ENCODE results near the gene TTC12.
"Not testable (repeated sequence)": the region's sequence is repeated elsewhere in the genome, so short reads cannot be mapped to it uniquely, and the experiment has no call there.

TTC12 gene

GRCh38 chr11:113286009-113286408 lies 28.4 kb upstream of the TTC12 start:
- no peak for DNase-seq

DNA sequence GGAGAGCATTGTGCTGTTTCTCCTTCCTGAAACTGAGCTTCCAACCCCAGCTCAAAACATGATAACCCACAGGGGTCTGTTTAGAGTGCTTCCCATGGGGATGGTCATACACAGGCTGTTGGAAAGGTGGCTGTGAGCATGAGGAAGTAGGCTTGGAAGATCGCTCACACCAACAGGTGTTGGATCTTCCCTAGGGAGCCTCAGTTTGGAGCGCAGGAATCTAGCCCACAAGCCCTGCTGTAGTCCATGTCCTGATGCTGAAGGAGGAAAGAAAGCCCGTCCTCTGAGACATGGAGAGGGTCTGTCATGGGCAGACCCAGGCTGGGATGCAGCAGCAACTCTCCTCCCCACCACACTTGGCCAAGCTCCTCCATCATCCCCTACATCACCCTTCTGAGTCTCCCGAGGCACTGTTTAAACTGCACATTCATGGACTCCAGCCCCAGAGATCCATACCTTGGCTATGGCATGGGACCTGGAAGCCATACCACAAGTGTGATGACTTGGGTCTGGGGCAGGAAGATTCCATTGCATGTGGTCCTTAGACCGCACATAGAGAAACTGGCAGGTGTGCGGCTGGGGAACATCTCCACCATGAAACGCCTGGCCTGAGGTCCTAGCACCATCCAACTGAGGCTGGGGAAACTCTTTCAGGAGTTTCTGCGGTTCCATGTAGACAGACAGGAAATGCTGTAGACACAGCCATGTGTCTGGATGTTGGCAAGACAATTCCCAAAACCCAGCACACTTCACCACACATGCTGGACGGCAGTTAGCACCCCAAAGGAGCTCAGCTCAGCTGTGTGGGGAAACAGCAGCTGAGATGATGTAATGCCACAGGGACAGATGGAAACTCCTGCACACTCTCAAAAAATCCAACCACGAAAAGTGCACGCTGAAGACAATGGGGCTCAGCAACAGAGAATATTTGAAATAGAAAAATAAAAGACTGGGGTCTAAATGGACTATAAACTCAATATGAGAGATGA lies 27.6 kb upstream of the TTC12 start:
- DNase-seq, result no peak

DNA sequence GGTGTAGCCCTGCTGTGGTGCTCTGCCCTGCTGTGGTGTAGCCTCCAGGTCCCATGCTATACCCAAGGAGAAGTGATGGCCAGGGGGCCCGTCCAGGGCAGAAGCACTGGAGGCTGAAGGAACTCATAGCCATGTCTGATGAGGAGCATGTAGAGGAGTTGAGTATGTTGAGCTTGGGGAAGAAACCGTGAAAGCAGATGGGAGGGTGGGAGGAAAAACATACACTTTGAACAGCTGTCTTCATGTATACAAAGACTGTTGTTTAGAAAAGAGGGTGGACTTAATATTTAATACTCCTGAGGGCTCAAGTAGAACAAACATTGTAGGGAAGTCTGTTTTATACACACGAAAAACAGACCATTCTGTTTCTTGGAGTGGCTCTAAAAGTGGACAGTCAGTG lies 26.6 kb upstream of the TTC12 start:
- DNase-seq, result no peak

DNA sequence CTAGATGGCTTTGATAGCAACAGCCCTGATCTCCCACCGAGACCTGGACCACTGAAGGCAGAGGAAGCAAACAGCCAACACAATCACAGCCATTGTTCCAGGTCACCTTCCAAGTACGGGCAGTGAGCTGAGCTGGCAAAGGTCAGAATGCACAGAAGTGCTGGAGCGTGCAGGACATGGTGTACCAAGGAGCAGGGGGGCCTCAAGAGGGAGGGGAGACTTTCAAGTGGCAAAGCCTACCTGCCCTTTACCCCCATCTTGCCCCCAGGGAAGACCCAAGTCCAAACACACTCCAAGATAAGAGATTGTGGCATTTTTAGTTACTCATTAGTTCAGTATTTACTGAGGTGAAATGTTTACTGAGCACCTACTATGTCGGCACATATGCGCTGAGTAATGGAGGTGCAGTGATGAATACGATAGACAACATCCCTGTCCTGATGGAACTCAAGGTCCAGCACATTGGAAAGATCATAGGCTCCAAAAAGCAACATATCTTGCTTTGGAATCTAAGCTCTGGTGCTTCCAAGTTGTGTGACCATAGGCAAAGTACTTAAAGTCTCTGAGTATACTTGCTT lies 26.0 kb upstream of the TTC12 start:
- DNase-seq, result no peak

GRCh38 chr11:113289431-113290187 lies 24.8 kb upstream of the TTC12 start:
- peak; percentile 47 for DNase-seq

DNA sequence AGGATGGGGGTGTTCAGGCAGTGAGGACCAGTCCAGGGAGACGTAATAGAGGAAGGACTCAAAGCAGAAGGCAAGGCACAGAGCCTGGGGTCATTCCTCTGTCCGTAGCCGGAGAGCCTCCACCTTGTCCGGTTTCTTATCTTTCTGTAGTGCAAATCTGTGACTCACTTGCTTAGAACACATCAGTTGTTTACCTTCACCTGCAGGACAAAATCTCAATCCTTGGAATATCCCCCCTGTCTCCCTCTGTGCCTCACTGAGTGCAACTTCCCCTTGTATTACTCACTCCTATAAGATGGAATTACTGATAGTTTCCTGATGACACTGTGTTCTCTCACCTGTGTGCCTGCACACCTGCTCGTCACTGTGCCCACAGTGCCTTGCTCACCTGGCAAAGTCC lies 20.4 kb upstream of the TTC12 start:
- no peak for DNase-seq

DNA sequence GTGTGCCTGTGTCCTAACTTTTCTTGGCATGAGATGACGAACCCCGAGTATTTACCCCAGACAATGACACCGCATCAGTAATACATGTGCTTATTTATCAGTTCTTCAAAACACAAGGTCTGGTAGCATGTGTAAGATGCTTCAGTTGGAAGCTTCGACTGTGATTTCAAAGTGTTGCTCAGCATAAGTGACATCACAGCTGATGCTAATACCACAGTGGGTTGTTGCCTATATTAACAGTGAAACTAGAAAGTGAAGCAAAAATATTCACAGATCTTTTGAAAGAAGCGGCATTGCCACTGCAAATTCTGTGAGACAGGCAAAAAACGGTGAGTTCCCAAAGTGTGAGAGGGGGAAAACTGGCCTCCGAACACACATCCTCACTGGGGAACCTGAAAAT lies 18.4 kb upstream of the TTC12 start:
- no peak for DNase-seq

DNA sequence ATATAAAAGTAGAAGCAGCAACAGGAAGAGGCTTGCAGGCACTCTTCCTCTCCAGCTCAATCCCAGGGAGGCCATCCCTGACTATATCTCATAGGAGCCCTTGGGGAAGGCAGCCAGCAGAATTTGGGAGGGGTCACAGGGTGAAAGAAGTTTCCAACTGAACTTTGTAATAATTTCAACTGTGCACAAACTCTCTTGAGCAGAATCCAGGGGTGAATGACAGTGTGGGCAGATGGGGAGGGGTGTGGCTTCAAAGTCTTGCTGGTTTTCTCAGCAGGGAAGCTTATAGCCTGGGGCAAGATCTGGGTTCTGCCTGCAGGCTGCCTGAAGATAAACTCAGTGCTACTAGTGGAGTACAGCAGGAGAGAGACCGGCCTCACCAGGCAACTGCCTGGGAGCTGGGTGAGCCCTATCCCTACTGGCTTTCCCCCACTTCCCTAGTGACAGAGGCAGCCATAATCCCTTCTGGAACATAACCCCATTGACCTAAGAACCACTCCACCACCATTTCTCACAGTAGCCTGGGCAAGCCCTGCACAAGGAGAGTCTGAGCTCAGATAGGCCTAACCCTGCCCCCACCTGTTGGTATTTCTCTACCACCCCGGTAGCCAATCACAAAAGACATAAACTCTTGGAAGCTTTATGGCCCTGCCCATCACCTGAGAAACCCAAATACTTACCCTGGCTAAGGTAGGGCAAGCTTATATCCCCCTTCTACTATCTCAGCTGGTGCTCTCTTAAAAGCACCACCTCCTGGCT lies 17.8 kb upstream of the TTC12 start:
- no peak for DNase-seq

GRCh38 chr11:113298496-113298895 lies 15.9 kb upstream of the TTC12 start:
- DNase-seq, result not testable (repeated sequence)

GRCh38 chr11:113304916-113305315 lies 9.5 kb upstream of the TTC12 start:
- no peak for DNase-seq

DNA sequence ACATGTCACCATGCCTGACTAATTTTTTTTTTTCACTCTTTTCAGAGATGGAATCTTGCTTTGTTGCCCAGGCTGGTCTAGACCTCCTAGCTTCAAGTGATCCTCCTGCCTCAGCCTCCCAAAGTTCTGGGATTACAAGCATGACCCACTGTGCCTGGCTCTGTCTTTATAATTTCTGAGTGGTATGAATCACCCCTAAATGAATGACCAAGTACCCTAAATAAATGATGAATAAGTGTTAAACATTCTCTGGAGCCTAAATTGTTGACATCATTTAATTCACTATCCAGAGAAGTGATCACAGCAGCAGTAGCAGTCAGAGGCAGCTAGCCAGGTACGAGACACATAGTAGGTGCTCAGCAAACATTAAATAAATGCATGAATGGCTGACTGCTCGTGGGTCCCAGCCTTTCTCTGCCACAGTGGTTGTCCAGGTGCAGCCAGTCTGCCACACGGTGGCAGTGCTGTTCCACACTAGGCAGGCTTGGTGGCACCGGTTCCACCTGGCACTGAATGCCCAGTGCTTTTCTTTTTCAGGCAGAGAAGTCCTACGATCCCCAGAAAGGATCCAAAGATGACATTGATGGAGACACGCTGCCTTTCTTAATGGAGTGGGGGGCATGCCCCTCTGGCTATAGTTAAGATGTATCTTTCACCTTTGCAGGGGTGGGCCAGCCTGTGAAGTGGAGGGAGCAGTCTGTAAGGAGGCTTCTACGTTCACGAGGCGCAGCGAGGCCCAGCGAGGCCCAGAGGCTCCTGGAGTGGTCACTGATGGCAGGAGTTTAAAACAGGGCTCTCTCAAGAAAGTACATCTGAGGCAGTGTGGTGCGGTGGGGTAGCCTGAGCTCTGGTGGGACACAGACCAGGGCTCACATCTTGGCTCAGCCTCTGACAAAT lies 8.7 kb upstream of the TTC12 start:
- DNase-seq, result peak; percentile 56

- no peak for DNase-seq
Measured at GRCh38 chr11:113308601-113309000, 5.8 kb upstream of the TTC12 start.

GRCh38 chr11:113311536-113311935 lies 2.8 kb upstream of the TTC12 start:
- DNase-seq, result no peak

GRCh38 chr11:113313601-113314000 lies 782 bp upstream of the TTC12 start:
- DNase-seq, result no peak

DNA sequence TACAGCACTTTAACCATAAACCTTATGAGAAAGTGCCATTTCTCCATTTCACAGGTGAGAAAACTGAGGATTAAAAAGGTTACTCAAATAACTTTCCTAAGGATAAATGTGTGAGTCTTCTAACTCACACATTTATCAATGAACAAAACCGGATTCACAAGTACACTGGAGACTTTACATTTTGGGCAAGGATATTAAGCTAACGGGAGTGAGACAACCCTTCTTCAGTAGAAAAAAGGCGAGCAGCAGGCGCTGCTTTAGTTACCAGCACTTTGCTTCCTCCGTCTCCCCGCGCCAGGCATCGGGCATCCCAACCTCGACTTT lies 356 bp upstream of the TTC12 start:
- no peak for DNase-seq

DNA sequence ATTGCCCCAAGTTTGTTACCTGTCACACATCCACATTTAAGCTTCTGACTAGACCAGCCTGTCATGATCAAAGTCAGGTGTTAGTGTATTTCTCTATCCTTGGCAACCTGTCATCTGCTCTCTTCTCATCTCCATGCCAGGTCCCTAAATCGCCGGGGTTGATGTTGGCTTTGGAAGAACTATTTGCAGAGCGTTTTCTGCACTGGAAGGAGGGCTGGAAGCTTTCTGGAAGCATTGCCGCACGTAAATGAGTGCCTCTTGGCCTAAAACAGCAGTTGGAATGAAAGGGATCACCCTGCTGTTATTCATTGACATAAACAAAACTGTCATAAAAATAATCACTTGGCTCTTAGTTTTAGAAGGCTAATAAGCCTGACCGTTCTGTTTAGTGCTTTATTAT lies 1.4 kb downstream of the TTC12 start:
- DNase-seq, result no peak

- DNase-seq, result no peak
Measured at GRCh38 chr11:113316256-113316655, 1.9 kb downstream of the TTC12 start.

DNA sequence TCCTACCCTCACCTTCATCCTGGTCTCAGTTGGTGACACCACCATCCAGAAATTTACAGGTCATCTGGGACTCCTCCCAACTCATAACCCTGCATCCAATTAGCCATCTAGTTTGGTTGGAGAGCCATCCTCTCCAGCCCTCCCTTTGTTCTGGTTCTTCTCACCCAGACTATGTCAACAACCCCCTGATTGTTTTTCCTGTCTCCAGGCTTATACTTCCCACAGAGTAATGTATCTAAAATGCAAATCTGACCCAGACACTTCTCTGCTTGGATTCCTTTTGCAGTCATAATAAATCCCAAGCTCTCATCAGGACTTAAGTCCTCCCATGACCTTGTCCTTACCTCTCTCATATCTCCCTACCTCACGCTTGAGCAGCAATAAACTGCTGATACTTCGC lies 3.0 kb downstream of the TTC12 start:
- no peak for DNase-seq

DNA sequence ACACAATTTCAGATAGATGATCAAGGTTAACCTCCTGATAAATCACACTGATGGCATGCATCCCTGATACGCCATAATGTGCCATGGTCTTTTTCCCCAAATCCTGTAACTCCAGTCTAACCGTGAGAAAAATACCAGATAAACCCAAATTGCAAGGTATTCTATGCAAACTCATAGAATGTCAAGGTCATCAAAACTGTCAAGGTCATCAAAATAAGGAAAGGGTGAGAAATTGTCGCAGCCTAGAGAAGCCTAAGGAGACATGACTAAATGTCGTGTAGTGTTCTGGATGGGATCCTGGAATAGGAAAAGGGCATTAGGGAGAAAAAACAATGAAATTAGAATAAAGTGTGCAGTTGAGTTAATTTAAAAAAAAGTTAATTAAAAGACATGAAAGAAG lies 4.7 kb downstream of the TTC12 start:
- no peak for DNase-seq

DNA sequence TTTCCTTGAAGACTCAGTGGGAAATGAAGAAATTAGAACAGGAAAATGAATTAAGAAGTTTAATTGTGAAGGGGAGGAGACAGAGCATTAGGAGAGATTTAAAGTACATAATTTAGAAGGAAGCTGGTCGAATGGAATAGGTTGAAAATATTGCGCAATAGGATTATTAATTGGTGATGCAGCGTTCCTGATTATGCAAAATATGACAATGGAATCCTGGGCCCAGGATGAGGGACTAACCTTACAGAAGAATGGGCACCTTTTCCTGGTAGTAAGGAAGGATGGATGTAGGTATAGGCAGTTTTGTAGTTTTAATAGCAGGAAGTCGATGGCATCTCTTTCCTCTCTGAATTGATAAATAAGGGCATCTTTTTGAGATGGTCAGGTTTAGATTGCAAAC lies 7.8 kb downstream of the TTC12 start:
- no peak for DNase-seq

DNA sequence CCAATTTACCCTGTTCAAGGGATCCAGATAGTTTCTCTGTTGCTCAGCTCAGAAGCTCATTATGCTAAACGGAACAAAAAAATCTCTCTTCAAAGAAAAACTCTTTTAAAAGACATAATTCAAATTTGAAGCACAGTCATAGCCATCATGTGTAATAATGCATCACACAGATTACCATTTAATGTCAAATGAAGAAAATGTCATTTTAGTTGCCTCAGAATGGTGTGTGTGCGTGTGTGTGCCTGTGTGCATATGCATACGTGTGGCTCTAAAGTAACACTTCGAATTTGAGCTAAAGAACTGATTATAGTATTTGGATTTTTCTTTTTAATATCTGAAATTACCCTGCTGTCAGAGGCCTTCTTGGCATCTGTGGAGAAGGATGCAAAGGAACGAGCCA lies 9.9 kb downstream of the TTC12 start:
- DNase-seq, result no peak

DNA sequence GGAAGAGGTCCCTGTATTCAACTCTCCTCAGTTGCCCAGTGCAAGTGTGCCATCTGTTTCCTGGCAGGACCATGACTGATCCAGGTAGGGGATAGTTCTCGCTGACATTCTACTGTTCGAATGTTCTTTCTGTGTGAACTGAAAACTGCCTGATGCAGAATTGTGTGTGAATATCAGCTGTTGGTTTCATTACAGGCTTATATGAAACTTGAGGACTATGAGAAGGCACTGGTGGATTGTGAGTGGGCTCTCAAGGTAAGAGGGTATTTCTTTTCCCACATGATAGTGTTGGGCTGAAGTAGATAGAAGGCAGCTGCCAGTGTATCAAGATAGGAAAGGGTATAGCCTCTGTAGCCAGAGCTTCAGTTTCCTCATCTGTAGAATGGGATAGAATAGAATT lies 15.3 kb downstream of the TTC12 start:
- no peak for DNase-seq
